Left lobe of liver (tissue), 1 donor: ENCODE data around the gene CHST8. TPM values are rescaled to one million over a fixed set of nuclear protein-coding genes. Genes with fewer than 3 reads are reported as not detected.

Source experiments
- total RNA-seq: library from RNA; stranded (reverse); gene quantifications from one replicate; pipeline ENCODE4 v1.2.1, GENCODE V29; 2021
- donor health status: DM: no; HTN: yes; CAD: no.

The CHST8 gene
- total RNA-seq, 1 donor from 2014 or later, result 0.28 TPM

Other genes with a start within 250 kb of the CHST8 start
- 15.5 TPM for gene CEBPG, start 248.2 kb upstream of the CHST8 start, total RNA-seq
- gene PEPD, start 100.2 kb upstream of the CHST8 start, total RNA-seq, result 201 TPM
- 17.0 TPM for gene KCTD15, start 174.9 kb downstream of the CHST8 start, total RNA-seq